Suprapubic skin (tissue), 3 donors: ENCODE measurements around the gene COPA.

Source experiments
- CTCF ChIP-seq, 2 donors: fragments of 200-600 bp in 1 of 2; fragments of 450-650 bp in 1 of 2; sonication (generic) in 1 of 2; IDR thresholded peaks; one replicate each; pipeline ENCODE4 v1.5.1; 2016 to 2019; ENCODE audit warnings: antibody characterized with exemption in 2 of 2, mild to moderate bottlenecking in 1 of 2, moderate library complexity in 1 of 2
- POLR2AphosphoS5 ChIP-seq, 3 donors: sonication (generic); formaldehyde crosslinking; IDR thresholded peaks; one replicate each; pipeline ENCODE4 v1.6.1; 2017; ENCODE audit warnings: antibody characterized with exemption in 3 of 3

DNA sequence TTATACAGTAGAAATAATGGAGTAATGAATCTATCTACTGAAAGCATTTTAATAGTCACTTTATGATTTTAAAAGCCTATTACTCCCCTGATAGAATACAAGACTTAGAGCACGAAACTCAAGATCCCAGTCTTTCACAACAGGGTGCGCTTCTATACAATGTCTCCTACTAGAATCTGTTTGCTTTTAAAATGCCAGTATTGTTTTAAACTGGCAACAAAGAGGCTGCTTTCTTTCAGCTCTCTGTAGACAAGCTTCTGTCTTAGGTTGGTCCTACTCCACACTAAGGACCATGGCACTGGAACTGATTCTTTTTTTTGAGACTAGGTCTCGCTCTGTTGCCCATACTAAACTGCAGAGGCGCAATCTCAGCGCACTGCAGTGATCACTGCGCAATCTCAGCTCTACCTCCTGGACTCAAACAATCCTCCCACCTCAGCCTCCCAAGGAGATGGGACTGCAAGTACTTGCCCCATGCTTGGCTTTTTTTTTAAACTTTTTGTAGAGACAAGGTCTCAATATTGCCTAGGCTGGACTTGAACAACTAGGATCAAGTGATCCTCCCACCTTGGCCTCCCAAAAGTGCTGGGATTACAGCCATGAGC is 85.5 kb downstream of the COPA start:
- TF ChIP-seq CTCF (IDR thresholded peaks at IDR 0.05) = no peak
- TF ChIP-seq POLR2AphosphoS5 (IDR thresholded peaks at IDR 0.05) = no peak
